Measurements from ENCODE around the gene TRPV6.

TRPV6 gene

DNA sequence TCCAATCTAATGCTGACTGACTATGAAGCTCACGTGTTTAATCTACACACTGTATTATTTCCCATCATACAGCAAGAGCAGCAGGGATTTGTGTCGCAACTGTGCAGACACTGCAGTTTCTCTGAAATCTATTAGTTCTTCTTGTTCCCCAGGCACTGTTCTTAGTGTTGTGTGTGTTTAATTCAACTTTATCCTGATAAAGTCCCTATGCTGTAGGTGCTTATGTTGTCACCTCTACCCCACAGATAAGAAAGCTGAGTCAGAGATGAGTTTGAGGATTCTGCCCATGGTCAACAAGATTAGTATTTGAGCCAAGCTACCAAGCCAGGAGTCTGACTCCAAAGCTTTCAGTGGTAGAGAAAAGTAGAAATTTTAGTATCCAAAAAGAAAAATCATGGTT, 53.1 kb downstream of the TRPV6 start:
- Histone ChIP-seq H3K36me3 (ENCODE audit: control insufficient read depth, insufficient read depth, low read length) (no peaks in the 10 kb centered on the region), H3K27me3 (replicated peaks; ENCODE audit: control insufficient read depth, insufficient read depth, low read length) (no peaks in the 10 kb centered on the region), H3K4me3 (replicated peaks; ENCODE audit: low read depth, low read length) (no peak overlapping the region)
- TF ChIP-seq, protein P1, sequence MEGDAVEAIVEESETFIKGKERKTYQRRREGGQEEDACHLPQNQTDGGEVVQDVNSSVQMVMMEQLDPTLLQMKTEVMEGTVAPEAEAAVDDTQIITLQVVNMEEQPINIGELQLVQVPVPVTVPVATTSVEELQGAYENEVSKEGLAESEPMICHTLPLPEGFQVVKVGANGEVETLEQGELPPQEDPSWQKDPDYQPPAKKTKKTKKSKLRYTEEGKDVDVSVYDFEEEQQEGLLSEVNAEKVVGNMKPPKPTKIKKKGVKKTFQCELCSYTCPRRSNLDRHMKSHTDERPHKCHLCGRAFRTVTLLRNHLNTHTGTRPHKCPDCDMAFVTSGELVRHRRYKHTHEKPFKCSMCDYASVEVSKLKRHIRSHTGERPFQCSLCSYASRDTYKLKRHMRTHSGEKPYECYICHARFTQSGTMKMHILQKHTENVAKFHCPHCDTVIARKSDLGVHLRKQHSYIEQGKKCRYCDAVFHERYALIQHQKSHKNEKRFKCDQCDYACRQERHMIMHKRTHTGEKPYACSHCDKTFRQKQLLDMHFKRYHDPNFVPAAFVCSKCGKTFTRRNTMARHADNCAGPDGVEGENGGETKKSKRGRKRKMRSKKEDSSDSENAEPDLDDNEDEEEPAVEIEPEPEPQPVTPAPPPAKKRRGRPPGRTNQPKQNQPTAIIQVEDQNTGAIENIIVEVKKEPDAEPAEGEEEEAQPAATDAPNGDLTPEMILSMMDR (IDR thresholded peaks at IDR 0.05; ENCODE audit: insufficient read depth, low read length, poor library complexity, severe bottlenecking), result no peak
- no peak for DNase-seq (ENCODE audit: extremely low read depth, insufficient read length)

DNA sequence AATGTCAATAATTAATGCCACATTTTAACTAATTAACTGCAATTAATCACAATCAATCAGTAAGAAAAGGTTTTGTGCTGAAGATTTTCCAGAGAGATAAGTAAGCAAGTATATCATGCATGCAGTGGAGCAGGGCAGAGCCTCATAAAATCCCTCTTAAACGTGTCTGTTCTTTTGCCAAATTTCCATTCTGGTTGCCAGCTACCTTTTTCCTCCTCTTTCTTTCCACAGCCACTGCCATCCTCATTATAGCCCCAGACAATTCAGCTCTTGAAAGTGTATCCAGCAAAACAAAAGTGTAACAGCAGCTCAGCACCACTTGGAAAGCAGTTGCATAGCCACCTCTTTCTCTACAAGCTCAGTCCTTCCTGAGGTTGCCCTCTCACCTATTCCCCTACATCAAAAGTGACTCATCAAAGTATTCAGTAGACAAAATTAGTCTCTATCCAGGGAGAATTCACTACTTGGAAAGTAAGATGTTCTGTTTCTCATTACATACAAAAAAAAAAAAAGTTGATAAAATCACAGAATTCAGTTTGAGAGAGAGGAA, 57.5 kb downstream of the TRPV6 start:
- Histone ChIP-seq H3K36me3 (ENCODE audit: control insufficient read depth, insufficient read depth, low read length) (no peaks in the 10 kb centered on the region), H3K4me3 (replicated peaks; ENCODE audit: low read depth, low read length) (no peak overlapping the region), H3K27me3 (replicated peaks; ENCODE audit: control insufficient read depth, insufficient read depth, low read length) (no peaks in the 10 kb centered on the region)
- TF ChIP-seq, protein P1 (IDR thresholded peaks at IDR 0.05; ENCODE audit: insufficient read depth, low read length, poor library complexity, severe bottlenecking), result no peak
- DNase-seq (ENCODE audit: extremely low read depth, insufficient read length), result no peak

- TF ChIP-seq, protein P1 (IDR thresholded peaks at IDR 0.05; ENCODE audit: insufficient read depth, low read length, poor library complexity, severe bottlenecking), result no peak
- no peak overlapping the region for H3K4me3 ChIP-seq (replicated peaks; ENCODE audit: low read depth, low read length)
- H3K36me3 ChIP-seq (ENCODE audit: control insufficient read depth, insufficient read depth, low read length), result no peaks in the 10 kb centered on the region
- DNase-seq (ENCODE audit: extremely low read depth, insufficient read length), result no peak
- no peaks in the 10 kb centered on the region for H3K27me3 ChIP-seq (replicated peaks; ENCODE audit: control insufficient read depth, insufficient read depth, low read length)
Measured at GRCh38 chr7:142822714-142823113, 62.8 kb downstream of the TRPV6 start.

Data from GM06990 (cell line).